ENCODE measurements around the gene CORO2A.

DNA sequence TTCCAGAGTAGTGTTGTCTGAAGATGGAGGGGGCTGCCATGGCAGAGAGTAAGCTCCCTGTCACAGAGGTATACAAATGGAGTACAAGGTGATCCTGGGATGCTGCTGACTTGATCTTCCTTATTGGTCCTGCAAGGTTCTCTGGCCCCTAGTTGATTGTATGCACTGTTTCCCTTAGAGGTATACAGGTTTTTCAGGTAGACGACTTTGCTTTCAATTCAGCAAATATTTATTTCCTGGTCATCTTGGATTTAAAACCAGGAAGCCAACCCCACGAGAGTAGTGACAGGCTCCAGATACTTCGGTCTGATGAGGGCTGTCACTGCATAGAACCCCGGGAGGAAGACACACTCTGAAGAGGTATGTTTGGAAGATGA lies 56.9 kb downstream of the CORO2A start:
- TF ChIP-seq, protein P1, sequence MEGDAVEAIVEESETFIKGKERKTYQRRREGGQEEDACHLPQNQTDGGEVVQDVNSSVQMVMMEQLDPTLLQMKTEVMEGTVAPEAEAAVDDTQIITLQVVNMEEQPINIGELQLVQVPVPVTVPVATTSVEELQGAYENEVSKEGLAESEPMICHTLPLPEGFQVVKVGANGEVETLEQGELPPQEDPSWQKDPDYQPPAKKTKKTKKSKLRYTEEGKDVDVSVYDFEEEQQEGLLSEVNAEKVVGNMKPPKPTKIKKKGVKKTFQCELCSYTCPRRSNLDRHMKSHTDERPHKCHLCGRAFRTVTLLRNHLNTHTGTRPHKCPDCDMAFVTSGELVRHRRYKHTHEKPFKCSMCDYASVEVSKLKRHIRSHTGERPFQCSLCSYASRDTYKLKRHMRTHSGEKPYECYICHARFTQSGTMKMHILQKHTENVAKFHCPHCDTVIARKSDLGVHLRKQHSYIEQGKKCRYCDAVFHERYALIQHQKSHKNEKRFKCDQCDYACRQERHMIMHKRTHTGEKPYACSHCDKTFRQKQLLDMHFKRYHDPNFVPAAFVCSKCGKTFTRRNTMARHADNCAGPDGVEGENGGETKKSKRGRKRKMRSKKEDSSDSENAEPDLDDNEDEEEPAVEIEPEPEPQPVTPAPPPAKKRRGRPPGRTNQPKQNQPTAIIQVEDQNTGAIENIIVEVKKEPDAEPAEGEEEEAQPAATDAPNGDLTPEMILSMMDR (conservative IDR thresholded peaks at IDR 0.05; ENCODE audit: low read depth, low read length) = no peak
- no peak for TF ChIP-seq POLR2A (IDR thresholded peaks at IDR 0.05; ENCODE audit: low read depth, low read length)
- no peak for TF ChIP-seq RCOR1 (IDR thresholded peaks at IDR 0.05; ENCODE audit: insufficient replicate concordance, low read length)

Measured in IMR-90 (cell line).